Parietal lobe (tissue), 2 donors: Measurements from ENCODE around the gene DVL1. TPM values are rescaled to one million over a fixed set of nuclear protein-coding genes. Genes with fewer than 3 reads are reported as not detected.

ENCODE experiments used
- small RNA-seq: library from RNA; depleted of rRNA; stranded (forward); fragments of <200 nt; gene quantifications from one replicate; pipeline ENCODE3, GENCODE V24; 2014; ENCODE audit warnings: low replicate concordance
- total RNA-seq: library from RNA; depleted of rRNA; stranded (reverse); fragments of >200 nt; gene quantifications from one replicate; pipeline ENCODE4 v1.2.3, GENCODE V29; 2014

The DVL1 gene
- total RNA-seq, result 80.1 TPM

DNA sequence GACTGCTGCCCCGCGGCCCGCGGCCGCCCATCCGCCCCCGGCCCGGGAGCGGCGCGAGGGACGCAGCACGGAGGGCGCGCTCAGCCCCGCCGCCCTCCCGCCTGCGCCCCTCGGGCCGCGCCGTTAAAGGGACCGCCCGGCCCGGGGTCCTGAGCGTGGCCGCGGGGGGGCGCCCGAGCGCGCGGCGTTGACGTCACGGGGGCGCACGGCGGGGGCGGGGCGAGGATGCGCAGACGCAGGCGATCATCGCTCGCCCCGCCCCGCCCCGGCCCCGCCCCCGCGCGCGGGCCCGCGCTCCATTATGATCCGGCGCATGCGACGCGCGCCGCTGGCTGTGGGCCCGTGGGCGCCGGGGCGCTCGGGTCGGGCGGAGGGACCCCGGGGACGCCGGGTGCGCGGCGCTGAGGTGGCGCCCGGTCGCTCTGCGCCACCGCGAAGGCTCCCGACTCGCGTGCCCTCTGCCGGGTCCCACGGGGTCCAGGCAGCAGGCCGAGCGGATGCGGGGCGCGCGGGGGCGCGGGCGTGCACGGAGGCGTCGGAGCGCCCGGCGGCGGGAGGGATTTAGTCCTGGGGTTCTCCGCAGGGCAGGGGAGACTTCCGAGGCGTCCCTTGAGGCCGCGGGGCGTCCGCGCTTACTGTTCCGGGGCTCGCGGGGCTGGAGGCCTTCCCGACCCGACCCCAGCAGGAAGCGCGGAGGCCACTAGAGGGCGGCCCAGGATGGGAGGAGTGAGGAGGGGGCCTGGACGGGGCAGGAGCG, at the start of gene DVL1:
Gene DVL1, minus strand, starts transcription at position 163 of the 757 bp plus-strand sequence. CDS start 353 bp downstream, outside the sequence.

DNA sequence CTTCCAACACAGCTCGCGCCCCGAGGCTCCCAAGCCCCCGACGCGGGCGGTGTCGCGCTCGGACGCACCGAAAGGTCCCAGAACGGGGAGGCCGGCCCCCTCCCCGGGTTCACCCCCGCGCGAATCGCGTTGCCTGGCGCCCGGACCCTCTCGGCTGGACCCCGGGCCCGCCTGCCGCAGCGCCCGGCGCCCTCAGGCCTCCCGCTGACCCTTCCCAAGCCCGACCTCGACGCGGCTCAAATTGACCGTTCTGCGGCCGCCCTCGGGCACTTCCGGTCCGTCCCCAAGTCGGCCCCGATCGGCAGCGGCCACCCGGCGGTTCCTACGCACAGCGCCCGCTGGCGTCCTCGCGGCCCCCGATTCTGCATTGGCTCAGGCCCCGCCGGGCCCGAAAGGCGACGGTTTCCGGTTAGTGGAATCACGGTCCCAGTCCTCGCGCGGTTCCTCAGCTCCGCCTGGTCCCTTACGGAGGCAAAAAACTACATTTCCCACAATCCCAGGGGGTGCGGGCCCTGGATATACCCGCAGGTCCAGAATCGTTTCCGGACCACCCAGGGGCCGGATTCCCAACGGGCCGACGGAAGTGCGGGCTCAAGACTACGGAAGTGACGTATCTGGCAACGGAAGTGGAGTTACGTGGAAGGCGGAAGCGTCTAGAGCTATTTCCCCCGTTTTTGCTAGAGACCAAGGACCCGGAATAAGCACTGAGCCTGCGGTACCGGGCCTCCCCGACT, 25.9 kb upstream of the DVL1 start, which contains the start of gene AURKAIP1:
Gene AURKAIP1, minus strand, starts transcription at position 279 of the 734 bp plus-strand sequence. CDS start 451 bp downstream, outside the sequence.

DNA sequence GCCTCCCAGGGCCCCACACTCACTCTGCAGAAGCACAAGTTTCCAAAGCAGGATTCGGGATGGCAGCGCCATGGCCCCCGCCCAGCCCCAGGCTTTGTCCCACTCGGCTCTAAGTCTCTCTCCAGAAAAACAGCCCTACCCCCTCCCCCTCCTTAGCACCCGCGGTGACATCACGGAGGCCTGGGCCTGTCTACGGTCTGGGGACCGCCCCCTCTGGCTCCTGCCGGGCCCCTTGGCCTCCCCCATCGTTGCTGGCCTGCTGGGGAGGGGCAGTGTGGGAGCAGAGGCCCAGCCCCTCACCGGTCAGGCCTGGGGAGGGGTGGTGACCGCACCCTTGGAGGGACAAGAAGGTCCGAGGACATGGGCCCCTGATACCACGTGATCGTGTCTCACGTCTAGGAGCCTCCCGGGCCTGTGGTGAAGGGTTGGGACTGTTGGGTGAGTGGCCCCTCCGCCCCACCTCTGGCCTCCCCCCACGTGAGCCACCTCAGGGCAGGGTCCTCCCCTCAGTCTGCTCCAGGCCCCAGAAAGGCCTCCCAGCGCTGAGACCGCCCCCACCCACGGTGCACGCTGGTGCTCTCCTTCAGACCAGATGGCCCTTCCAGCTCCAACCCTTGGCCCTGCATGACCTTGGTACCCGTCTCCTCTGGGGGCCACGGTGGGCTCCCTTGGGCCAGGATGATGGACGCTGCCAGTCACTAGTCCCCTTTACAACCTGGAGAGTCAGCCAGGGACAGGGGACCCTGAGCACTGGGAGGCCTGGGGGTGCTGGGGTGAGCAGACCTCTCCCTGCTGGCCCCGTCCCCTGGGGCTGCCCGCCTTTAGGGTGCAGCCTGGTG, 9.4 kb upstream of the DVL1 start, which contains the start of gene MXRA8:
Gene MXRA8, minus strand, starts transcription at position 123 of the 839 bp plus-strand sequence. Its CDS starts 51 bp downstream, at position 72.

DNA sequence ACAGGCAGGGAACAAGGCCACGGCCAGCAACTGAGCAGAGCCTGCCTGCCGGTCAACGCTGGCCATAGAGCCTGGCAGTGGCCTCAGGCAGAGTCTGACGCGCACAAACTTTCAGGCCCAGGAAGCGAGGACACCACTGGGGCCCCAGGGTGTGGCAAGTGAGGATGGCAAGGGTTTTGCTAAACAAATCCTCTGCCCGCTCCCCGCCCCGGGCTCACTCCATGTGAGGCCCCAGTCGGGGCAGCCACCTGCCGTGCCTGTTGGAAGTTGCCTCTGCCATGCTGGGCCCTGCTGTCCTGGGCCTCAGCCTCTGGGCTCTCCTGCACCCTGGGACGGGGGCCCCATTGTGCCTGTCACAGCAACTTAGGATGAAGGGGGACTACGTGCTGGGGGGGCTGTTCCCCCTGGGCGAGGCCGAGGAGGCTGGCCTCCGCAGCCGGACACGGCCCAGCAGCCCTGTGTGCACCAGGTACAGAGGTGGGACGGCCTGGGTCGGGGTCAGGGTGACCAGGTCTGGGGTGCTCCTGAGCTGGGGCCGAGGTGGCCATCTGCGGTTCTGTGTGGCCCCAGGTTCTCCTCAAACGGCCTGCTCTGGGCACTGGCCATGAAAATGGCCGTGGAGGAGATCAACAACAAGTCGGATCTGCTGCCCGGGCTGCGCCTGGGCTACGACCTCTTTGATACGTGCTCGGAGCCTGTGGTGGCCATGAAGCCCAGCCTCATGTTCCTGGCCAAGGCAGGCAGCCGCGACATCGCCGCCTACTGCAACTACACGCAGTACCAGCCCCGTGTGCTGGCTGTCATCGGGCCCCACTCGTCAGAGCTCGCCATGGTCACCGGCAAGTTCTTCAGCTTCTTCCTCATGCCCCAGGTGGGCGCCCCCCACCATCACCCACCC, 17.9 kb downstream of the DVL1 start, which contains the start of gene TAS1R3:
Gene TAS1R3, plus strand, starts transcription at position 213 of the 898 bp plus-strand sequence. Its CDS starts 66 bp downstream, at position 279.

DNA sequence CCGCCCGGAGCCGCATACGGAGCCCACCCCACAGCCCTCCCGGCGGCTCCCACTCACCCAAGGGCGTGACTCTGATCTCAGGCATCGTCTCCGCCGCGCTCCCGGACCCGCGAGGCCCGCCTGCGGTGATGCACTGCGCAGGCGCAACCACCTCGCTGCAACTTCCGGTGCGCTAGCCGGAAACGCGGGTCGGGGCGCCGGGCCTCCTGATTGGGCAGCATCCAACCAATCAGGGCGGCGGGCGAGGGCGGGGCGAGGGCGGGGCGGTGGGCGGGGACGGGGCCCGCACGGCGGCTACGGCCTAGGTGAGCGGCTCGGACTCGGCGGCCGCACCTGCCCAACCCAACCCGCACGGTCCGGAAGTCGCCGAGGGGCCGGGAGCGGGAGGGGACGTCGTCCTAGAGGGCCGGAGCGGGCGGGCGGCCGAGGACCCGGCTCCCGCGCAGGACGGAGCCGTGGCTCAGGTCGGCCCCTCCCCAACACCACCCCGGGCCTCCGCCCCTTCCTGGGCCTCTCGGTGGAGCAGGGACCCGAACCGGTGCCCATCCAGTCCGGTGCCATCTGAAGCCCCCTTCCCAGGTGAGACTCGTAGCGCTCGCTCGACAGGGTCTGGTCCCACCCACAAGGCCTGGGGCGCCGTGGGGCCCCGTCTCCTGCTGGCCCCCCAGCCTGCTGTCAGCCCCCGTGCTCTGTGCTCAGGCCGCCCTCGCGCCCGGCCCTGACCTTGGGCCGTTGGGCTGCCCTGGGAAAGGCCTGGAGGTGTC, 24.5 kb downstream of the DVL1 start, which contains the start of the genes CPTP and INTS11:
Gene CPTP, plus strand, starts transcription at position 279 of the 764 bp plus-strand sequence. CDS start 2,109 bp downstream, outside the sequence.
Gene INTS11, minus strand, starts transcription at position 137 of the 764 bp plus-strand sequence. Its CDS starts 52 bp downstream, at position 85.

DNA sequence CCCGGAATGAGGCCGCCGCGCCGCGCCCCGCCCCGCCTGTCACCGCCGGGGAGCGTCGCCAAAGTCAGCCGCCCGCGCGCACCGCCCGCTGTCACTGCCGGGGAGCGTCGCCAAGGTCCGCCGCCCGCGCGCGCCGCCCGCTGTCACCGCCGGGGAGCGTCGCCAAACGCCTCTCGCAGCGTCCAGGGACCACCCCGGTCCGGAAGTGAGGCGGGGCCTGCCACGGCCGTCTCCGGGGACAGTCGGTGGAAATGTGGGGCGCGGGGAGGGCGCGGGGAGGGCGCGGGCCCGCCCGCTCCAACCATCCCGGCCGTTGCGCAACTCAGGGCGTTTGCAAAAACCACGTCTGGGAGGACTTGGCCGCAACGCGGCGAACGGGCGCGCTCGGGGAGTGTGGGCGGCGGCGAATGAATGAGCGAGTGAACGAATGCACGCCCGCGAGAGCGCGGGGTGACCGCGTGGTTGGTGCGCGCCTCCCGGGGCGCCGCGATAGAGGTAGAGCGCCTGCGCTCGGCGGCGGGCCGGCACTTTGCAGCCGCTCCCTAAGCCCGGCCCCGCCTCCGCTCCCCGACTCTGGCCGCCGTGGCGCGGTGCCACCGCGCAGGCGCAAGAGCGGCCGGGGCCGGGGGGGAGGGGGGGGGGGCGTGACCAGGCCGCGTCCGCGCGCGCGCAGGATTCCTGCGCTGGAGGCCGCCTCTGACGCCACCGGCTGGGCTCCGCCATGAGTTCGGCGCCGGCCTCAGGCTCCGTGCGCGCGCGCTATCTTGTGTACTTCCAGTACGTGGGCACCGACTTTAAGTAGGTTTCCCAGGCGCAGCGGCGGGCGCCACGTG, 41.1 kb downstream of the DVL1 start, which contains the start of the genes ACAP3 and PUSL1:
Gene ACAP3, minus strand, starts transcription at position 8 of the 833 bp plus-strand sequence. CDS start 115 bp downstream, outside the sequence.
Gene PUSL1, plus strand, starts transcription at position 675 of the 833 bp plus-strand sequence. Its CDS starts 47 bp downstream, at position 722.

Small RNA genes within 50 kb of the gene (small RNA-seq; reads per million reads assigned to genes)
- not detected for gene MIR6726

Other genes starting within 250 kb of the DVL1 start
- 16.9 TPM for gene C1orf159, start 233.3 kb downstream of the DVL1 start, total RNA-seq
- gene TTLL10, start 175.5 kb downstream of the DVL1 start, total RNA-seq, result not detected
- not detected for gene TNFRSF18, start 142.8 kb downstream of the DVL1 start, total RNA-seq
- gene TNFRSF4, start 135.3 kb downstream of the DVL1 start, total RNA-seq, result not detected
- 34.4 TPM for gene SDF4, start 117.4 kb downstream of the DVL1 start, total RNA-seq
- gene B3GALT6, start 117.2 kb downstream of the DVL1 start, total RNA-seq, result 24.7 TPM
- gene C1QTNF12, start 102.7 kb downstream of the DVL1 start, total RNA-seq, result not detected
- 52.0 TPM for gene UBE2J2, start 75.6 kb downstream of the DVL1 start, total RNA-seq
- 4.4 TPM for gene SCNN1D, start 69.0 kb downstream of the DVL1 start, total RNA-seq
- gene ACAP3, start 41.5 kb downstream of the DVL1 start, total RNA-seq, result 202 TPM
- 10.0 TPM for gene PUSL1, start 40.8 kb downstream of the DVL1 start, total RNA-seq
- 69.2 TPM for gene INTS11, start 24.8 kb downstream of the DVL1 start, total RNA-seq
- gene CPTP, start 24.6 kb downstream of the DVL1 start, total RNA-seq, result 16.3 TPM
- 1.6 TPM for gene TAS1R3, start 18.1 kb downstream of the DVL1 start, total RNA-seq
- gene MXRA8, start 9.1 kb upstream of the DVL1 start, total RNA-seq, result 9.1 TPM
- gene AURKAIP1, start 25.8 kb upstream of the DVL1 start, total RNA-seq, result 27.2 TPM
- gene CCNL2, start 49.9 kb upstream of the DVL1 start, total RNA-seq, result 262 TPM
- 49.5 TPM for gene MRPL20, start 57.9 kb upstream of the DVL1 start, total RNA-seq
- gene ANKRD65, start 71.9 kb upstream of the DVL1 start, total RNA-seq, result 1.6 TPM
- gene VWA1, start 86.3 kb upstream of the DVL1 start, total RNA-seq, result 4.1 TPM
- gene ATAD3C, start 100.3 kb upstream of the DVL1 start, total RNA-seq, result not detected
- gene ATAD3B, start 122.3 kb upstream of the DVL1 start, total RNA-seq, result 22.5 TPM
- gene ATAD3A, start 162.7 kb upstream of the DVL1 start, total RNA-seq, result 13.5 TPM
- 20.3 TPM for gene TMEM240, start 191.2 kb upstream of the DVL1 start, total RNA-seq
- gene SSU72, start 225.4 kb upstream of the DVL1 start, total RNA-seq, result 45.4 TPM